ENCODE results near the gene BBS2. TPM values are rescaled to one million over a fixed set of nuclear protein-coding genes. Genes with fewer than 3 reads are reported as not detected.

BBS2 gene
- 11.3 and 18.0 TPM in 2 replicates for total RNA-seq

GRCh38 chr16:56519459-56520250, at the start of gene BBS2:
Gene BBS2 (minus strand): TSS chr16:56520024. CDS start chr16:56519862, 162 bp downstream.
- Mint-ChIP-seq H3K4me3 (ENCODE audit: low read depth) (peak within 1 kb of the TSS; percentile 79), H3K9me3 (no peaks in the 10 kb centered on the region), H3K36me3 (ENCODE audit: low read depth) (no peaks in the 10 kb centered on the region), H3K4me1 (ENCODE audit: low read depth) (peaks cover 8% of the 10 kb centered on the region), H3K27me3 (ENCODE audit: low read depth) (no peaks in the 10 kb centered on the region), H3K27ac (peak within 1 kb of the TSS; percentile 50)
- peak; percentile 86 for DNase-seq (ENCODE audit: low spot score)
- intact Hi-C loops (cut with micrococcal nuclease), result loop anchor here (5.0 kb wide), 1 partner anchor 67 kb away; the partner anchor contains the start of genes NUDT21 and OGFOD1

GRCh38 chr16:56564793-56565477, 45.1 kb upstream of the BBS2 start, which contains the start of gene MT4:
Gene MT4 (plus strand): TSS chr16:56565073. CDS start chr16:56565129, 56 bp downstream.
- no peak within 1 kb of the TSS for H3K27ac Mint-ChIP-seq
- intact Hi-C loops (cut with micrococcal nuclease), result no loop called here

GRCh38 chr16:56561126-56561525, 41.3 kb upstream of the BBS2 start:
- Mint-ChIP-seq H3K27me3 (ENCODE audit: low read depth) (peaks cover 32% of the 10 kb centered on the region), H3K27ac (no peak overlapping the region), H3K4me3 (ENCODE audit: low read depth) (no peak overlapping the region), H3K36me3 (ENCODE audit: low read depth) (no peaks in the 10 kb centered on the region), H3K9me3 (no peaks in the 10 kb centered on the region), H3K4me1 (ENCODE audit: low read depth) (no peaks in the 10 kb centered on the region)
- DNase-seq (ENCODE audit: low spot score), result no peak
- intact Hi-C loops (cut with micrococcal nuclease), result no loop called here

More at GRCh38 chr16:56564793-56565477, 45.1 kb upstream of the BBS2 start, which contains the start of gene MT4:
- no peaks in the 10 kb centered on the region for H3K36me3 Mint-ChIP-seq (ENCODE audit: low read depth)
- no peak within 1 kb of the TSS for H3K4me3 Mint-ChIP-seq (ENCODE audit: low read depth)
- no peak for DNase-seq (ENCODE audit: low spot score)
- peaks cover 19% of the 10 kb centered on the region for H3K27me3 Mint-ChIP-seq (ENCODE audit: low read depth)
- H3K9me3 Mint-ChIP-seq, result no peaks in the 10 kb centered on the region
- H3K4me1 Mint-ChIP-seq (ENCODE audit: low read depth), result peaks cover 2% of the 10 kb centered on the region

- DNase-seq (ENCODE audit: low spot score), result no peak
- H3K27me3 Mint-ChIP-seq (ENCODE audit: low read depth), result peaks cover 30% of the 10 kb centered on the region
- no peaks in the 10 kb centered on the region for H3K36me3 Mint-ChIP-seq (ENCODE audit: low read depth)
- H3K27ac Mint-ChIP-seq, result no peak overlapping the region
- H3K4me1 Mint-ChIP-seq (ENCODE audit: low read depth), result no peaks in the 10 kb centered on the region
- H3K4me3 Mint-ChIP-seq (ENCODE audit: low read depth), result no peak overlapping the region
- intact Hi-C loops (cut with micrococcal nuclease), result no loop called here
- H3K9me3 Mint-ChIP-seq, result no peaks in the 10 kb centered on the region
Measured at GRCh38 chr16:56560447-56560846, 40.6 kb upstream of the BBS2 start.

- Mint-ChIP-seq H3K9me3 (no peaks in the 10 kb centered on the region), H3K27me3 (ENCODE audit: low read depth) (peaks cover 31% of the 10 kb centered on the region), H3K36me3 (ENCODE audit: low read depth) (no peaks in the 10 kb centered on the region), H3K4me3 (ENCODE audit: low read depth) (no peak overlapping the region), H3K4me1 (ENCODE audit: low read depth) (no peaks in the 10 kb centered on the region), H3K27ac (no peak overlapping the region)
- no peak for DNase-seq (ENCODE audit: low spot score)
- intact Hi-C loops (cut with micrococcal nuclease), result no loop called here
Measured at GRCh38 chr16:56559109-56559508, 39.3 kb upstream of the BBS2 start.

GRCh38 chr16:56558024-56558747, 38.4 kb upstream of the BBS2 start:
- Mint-ChIP-seq H3K9me3 (no peaks in the 10 kb centered on the region), H3K27me3 (ENCODE audit: low read depth) (peaks cover 34% of the 10 kb centered on the region), H3K27ac (no peak overlapping the region), H3K4me1 (ENCODE audit: low read depth) (no peaks in the 10 kb centered on the region), H3K4me3 (ENCODE audit: low read depth) (no peak overlapping the region), H3K36me3 (ENCODE audit: low read depth) (no peaks in the 10 kb centered on the region)
- intact Hi-C loops (cut with micrococcal nuclease), result no loop called here
- DNase-seq (ENCODE audit: low spot score), result no peak

- intact Hi-C loops (cut with micrococcal nuclease), result no loop called here
- Mint-ChIP-seq H3K27me3 (ENCODE audit: low read depth) (peaks cover 24% of the 10 kb centered on the region), H3K36me3 (ENCODE audit: low read depth) (no peaks in the 10 kb centered on the region), H3K27ac (no peak overlapping the region), H3K4me3 (ENCODE audit: low read depth) (no peak overlapping the region), H3K9me3 (no peaks in the 10 kb centered on the region), H3K4me1 (ENCODE audit: low read depth) (peaks cover 4% of the 10 kb centered on the region)
- no peak for DNase-seq (ENCODE audit: low spot score)
Measured at GRCh38 chr16:56554441-56554840, 34.6 kb upstream of the BBS2 start.

GRCh38 chr16:56551796-56552738, 32.2 kb upstream of the BBS2 start:
- Mint-ChIP-seq H3K27ac (no peak overlapping the region), H3K4me1 (ENCODE audit: low read depth) (peaks cover 12% of the 10 kb centered on the region), H3K4me3 (ENCODE audit: low read depth) (no peak overlapping the region), H3K27me3 (ENCODE audit: low read depth) (peaks cover 15% of the 10 kb centered on the region), H3K9me3 (no peaks in the 10 kb centered on the region), H3K36me3 (ENCODE audit: low read depth) (no peaks in the 10 kb centered on the region)
- intact Hi-C loops (cut with micrococcal nuclease), result no loop called here
- DNase-seq (ENCODE audit: low spot score), result no peak

GRCh38 chr16:56549744-56550385, 30.0 kb upstream of the BBS2 start:
- H3K9me3 Mint-ChIP-seq, result no peaks in the 10 kb centered on the region
- peaks cover 12% of the 10 kb centered on the region for H3K27me3 Mint-ChIP-seq (ENCODE audit: low read depth)
- H3K27ac Mint-ChIP-seq, result peak overlapping the region; percentile 18
- no peaks in the 10 kb centered on the region for H3K36me3 Mint-ChIP-seq (ENCODE audit: low read depth)
- no peak overlapping the region for H3K4me3 Mint-ChIP-seq (ENCODE audit: low read depth)
- H3K4me1 Mint-ChIP-seq (ENCODE audit: low read depth), result peaks cover 12% of the 10 kb centered on the region
- intact Hi-C loops (cut with micrococcal nuclease), result no loop called here
- DNase-seq (ENCODE audit: low spot score), result no peak

GRCh38 chr16:56549161-56549560, 29.3 kb upstream of the BBS2 start:
- H3K27me3 Mint-ChIP-seq (ENCODE audit: low read depth), result peaks cover 12% of the 10 kb centered on the region
- H3K27ac Mint-ChIP-seq, result no peak overlapping the region
- H3K4me1 Mint-ChIP-seq (ENCODE audit: low read depth), result peaks cover 12% of the 10 kb centered on the region
- no peak overlapping the region for H3K4me3 Mint-ChIP-seq (ENCODE audit: low read depth)
- H3K9me3 Mint-ChIP-seq, result no peaks in the 10 kb centered on the region
- no peak for DNase-seq (ENCODE audit: low spot score)
- H3K36me3 Mint-ChIP-seq (ENCODE audit: low read depth), result no peaks in the 10 kb centered on the region
- intact Hi-C loops (cut with micrococcal nuclease), result no loop called here

- no peak overlapping the region for H3K4me3 Mint-ChIP-seq (ENCODE audit: low read depth)
- H3K36me3 Mint-ChIP-seq (ENCODE audit: low read depth), result no peaks in the 10 kb centered on the region
- no peaks in the 10 kb centered on the region for H3K9me3 Mint-ChIP-seq
- no peak overlapping the region for H3K27ac Mint-ChIP-seq
- intact Hi-C loops (cut with micrococcal nuclease), result no loop called here
- no peak for DNase-seq (ENCODE audit: low spot score)
- peaks cover 12% of the 10 kb centered on the region for H3K4me1 Mint-ChIP-seq (ENCODE audit: low read depth)
- H3K27me3 Mint-ChIP-seq (ENCODE audit: low read depth), result peaks cover 8% of the 10 kb centered on the region
Measured at GRCh38 chr16:56547949-56548567, 28.2 kb upstream of the BBS2 start.
